Measurements from ENCODE around the gene ATP6AP2. TPM values are rescaled to one million over a fixed set of nuclear protein-coding genes. Genes with fewer than 3 reads are reported as not detected.
A peak's percentile ranks its signal among the peaks of the same experiment; 100 is the strongest.

ATP6AP2 gene
- total and polyA plus RNA-seq, 2 of the 4 experiments (the other 2 are of a cell fraction), result 76.2 to 175 TPM

GRCh38 chrX:40558590-40558989 is 22.2 kb upstream of the ATP6AP2 start:
- H4K8ac ChIP-seq (ENCODE audit: low read depth in 2 of 2, low read length in 2 of 2), result no peak overlapping the region
- H3K56ac ChIP-seq (ENCODE audit: extremely low read depth, insufficient read depth, low read length), result no peak overlapping the region
- H3K4me3 ChIP-seq (ENCODE audit: insufficient read depth, low read depth, low read length), result no peak overlapping the region
- H2BK20ac ChIP-seq (ENCODE audit: low read depth, low read length), result no peak overlapping the region
- H3K9ac ChIP-seq (ENCODE audit: low read depth, low read length), result no peak overlapping the region
- ATAC-seq (ENCODE audit: low read depth) (no peak), DNase-seq (no peak)
- H4K20me1 ChIP-seq (ENCODE audit: insufficient read depth, low read length), result no peaks in the 10 kb centered on the region
- no peak overlapping the region for H4K91ac ChIP-seq (ENCODE audit: insufficient read depth, low read depth, low read length)
- intact Hi-C loops (cut with micrococcal nuclease), result no loop called here
- no peak overlapping the region for H2AK9ac ChIP-seq (replicated peaks; ENCODE audit: low read depth, low read length, poor library complexity)
- H3K79me1 ChIP-seq (ENCODE audit: low read depth in 1 of 2, low read length in 2 of 2), result no peaks in the 10 kb centered on the region
- H3K9me3 ChIP-seq (ENCODE audit: control insufficient read depth, insufficient read depth, low read length), result no peaks in the 10 kb centered on the region
- dilution Hi-C loops (cut with HindIII; ENCODE audit: low sequenced_read_pairs, unreplicated experiment), result no loop called here
- no peak overlapping the region for H3K4me2 ChIP-seq (ENCODE audit: low read depth, low read length)
- ChIA-PET CTCF (no interaction called here), POLR2A (ENCODE audit: unreplicated experiment) (no interaction called here)
- no peaks in the 10 kb centered on the region for H3K36me3 ChIP-seq (ENCODE audit: control insufficient read depth, insufficient read depth, low read length)
- H3K9me1 ChIP-seq (ENCODE audit: insufficient read depth, low read length), result no peaks in the 10 kb centered on the region
- no peak overlapping the region for H3K14ac ChIP-seq (replicated peaks; ENCODE audit: low read depth, low read length)
- H3K18ac ChIP-seq (ENCODE audit: low read depth, low read length), result no peak overlapping the region
- H4K5ac ChIP-seq (ENCODE audit: low read depth, low read length), result no peak overlapping the region
- no peaks in the 10 kb centered on the region for H3K4me1 ChIP-seq (ENCODE audit: control insufficient read depth, insufficient read depth, low read length)
- in situ Hi-C loops (cut with MboI; ENCODE audit: low sequenced_read_pairs), result no loop called here
- H3K27ac ChIP-seq (ENCODE audit: insufficient read depth, low read length), result no peak overlapping the region
- H2AFZ ChIP-seq (replicated peaks; ENCODE audit: low read length, poor library complexity), result no peak overlapping the region
- H2AK5ac ChIP-seq (ENCODE audit: low read depth, low read length), result no peak overlapping the region
- WGBS, 2 experiments (ENCODE audit: extremely low coverage in 2 of 2, insufficient read length in 1 of 2), result 76% methylated on average over 3 of the region's 4 CpGs; no CpG with 5 or more reads in 1 of the 2 experiments
- no peak for TF ChIP-seq RCOR1 (IDR thresholded peaks at IDR 0.05; ENCODE audit: insufficient replicate concordance, low read length)
- TF ChIP-seq RFX5 (IDR thresholded peaks at IDR 0.05; ENCODE audit: low read depth, low read length), result no peak
- TF ChIP-seq USF2 (IDR thresholded peaks at IDR 0.05; ENCODE audit: low read depth, low read length), result 0 out of 2 replicates have a peak, but pooled peaks have one; percentile 7
- H3K23ac ChIP-seq (ENCODE audit: low read depth, low read length), result no peak overlapping the region
- H3K4ac ChIP-seq (ENCODE audit: low read depth, low read length), result no peak overlapping the region
- no peak overlapping the region for H2BK5ac ChIP-seq (ENCODE audit: low read depth, low read length, poor library complexity, severe bottlenecking)
- no peak overlapping the region for H2BK120ac ChIP-seq (ENCODE audit: low read depth, low read length)
- H3K27me3 ChIP-seq (ENCODE audit: control insufficient read depth, insufficient read depth, low read length), result peaks cover 14% of the 10 kb centered on the region
- H2BK15ac ChIP-seq (ENCODE audit: low read depth, low read length), result no peak overlapping the region
- BruUV-seq (replicated peaks), result no TSS peak

Data from IMR-90 (cell line).